ENCODE data around the gene GSN. TPM values are rescaled to one million over a fixed set of nuclear protein-coding genes. Genes with fewer than 3 reads are reported as not detected.
A peak's percentile ranks its signal among the peaks of the same experiment; 100 is the strongest.

Gene GSN
- total RNA-seq, 3 donors from 2014 or later, result 1.3 to 2.0 (median 1.9) TPM

DNA sequence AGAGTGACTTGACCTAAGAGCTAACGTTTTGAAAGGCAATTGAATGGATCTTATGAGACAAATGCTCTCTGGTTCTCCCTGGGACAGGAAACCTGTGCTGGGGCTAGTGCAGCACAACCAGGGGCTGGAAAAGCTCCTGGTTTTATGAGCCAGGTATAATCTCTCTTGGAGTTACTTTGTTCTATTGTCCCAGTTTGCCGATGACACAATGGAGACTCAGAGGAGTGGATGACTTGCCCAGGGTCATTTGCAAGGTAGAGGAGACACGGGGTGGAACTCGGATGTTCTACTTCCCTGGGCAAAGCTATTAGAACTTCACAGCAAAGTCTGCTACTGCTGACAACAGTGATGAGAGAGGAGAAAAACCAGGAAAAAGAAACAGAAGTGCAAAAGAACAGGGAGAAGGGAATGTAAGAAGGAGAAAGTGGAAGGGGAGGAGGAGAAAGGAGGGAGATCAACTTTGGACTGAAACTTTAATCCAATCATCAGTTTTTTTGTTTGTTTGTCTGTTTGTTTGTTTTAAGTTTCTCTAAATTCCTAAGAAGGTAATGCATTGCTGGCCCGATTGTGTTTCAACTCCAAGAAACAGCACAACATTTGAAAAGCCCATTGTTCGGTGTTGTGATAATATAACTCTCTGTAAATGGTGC is 7.4 kb upstream of the GSN start:
- Mint-ChIP-seq H3K4me3 (no peak overlapping the region), H3K9me3 (no peaks in the 10 kb centered on the region), H3K4me1 (ENCODE audit: low read depth) (no peaks in the 10 kb centered on the region), H3K27me3 (ENCODE audit: low read depth) (peaks cover 4% of the 10 kb centered on the region), H3K36me3 (ENCODE audit: insufficient read depth) (peaks cover 2% of the 10 kb centered on the region)
- ATAC-seq, result no peak
- DNase-seq, result no peak

DNA sequence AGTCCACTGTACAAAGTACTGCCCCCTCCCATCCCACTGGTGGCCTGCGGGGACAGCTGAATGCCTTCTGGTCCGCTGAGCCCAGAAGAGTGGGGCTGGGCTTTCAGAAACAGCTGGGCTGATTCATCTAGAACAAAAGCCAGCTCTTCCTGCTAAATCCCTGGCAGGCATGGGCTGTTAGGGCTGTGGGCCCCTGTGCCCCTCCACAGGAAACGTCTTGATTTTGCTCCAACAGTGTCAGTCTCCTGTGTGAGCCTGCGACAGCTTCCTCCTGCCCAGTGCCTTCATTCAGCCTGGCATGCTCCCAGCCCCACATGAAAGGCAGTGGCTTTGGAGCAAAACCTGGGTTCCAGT is 6.9 kb upstream of the GSN start:
- Mint-ChIP-seq H3K36me3 (ENCODE audit: insufficient read depth) (peaks cover 2% of the 10 kb centered on the region), H3K9me3 (no peaks in the 10 kb centered on the region), H3K27me3 (ENCODE audit: low read depth) (peaks cover 4% of the 10 kb centered on the region), H3K4me3 (no peak overlapping the region), H3K4me1 (ENCODE audit: low read depth) (no peaks in the 10 kb centered on the region)
- ATAC-seq (no peak), DNase-seq (no peak)

DNA sequence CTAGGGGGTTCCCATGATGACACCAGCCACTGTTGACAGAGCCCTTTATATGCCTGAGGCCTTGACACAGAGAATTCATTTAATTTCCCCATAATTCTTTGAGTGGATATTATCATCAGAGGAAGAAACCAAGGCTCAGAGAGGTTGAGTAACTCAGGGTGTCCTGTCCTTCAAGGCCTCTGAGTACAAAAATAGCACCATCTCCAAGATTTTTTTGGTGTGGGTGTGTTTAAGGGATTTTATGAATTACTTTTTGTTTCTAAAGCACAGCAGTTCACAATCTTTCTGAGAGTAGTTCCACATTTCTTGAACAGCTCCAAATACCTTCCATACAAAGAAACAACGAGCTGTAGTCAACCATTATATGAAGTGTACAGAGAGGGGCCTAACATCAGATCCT is 6.2 kb upstream of the GSN start:
- no peak for ATAC-seq
- no peak for DNase-seq
- Mint-ChIP-seq H3K9me3 (no peaks in the 10 kb centered on the region), H3K4me1 (ENCODE audit: low read depth) (no peaks in the 10 kb centered on the region), H3K27me3 (ENCODE audit: low read depth) (peaks cover 4% of the 10 kb centered on the region), H3K4me3 (no peak overlapping the region), H3K36me3 (ENCODE audit: insufficient read depth) (peaks cover 2% of the 10 kb centered on the region)

DNA sequence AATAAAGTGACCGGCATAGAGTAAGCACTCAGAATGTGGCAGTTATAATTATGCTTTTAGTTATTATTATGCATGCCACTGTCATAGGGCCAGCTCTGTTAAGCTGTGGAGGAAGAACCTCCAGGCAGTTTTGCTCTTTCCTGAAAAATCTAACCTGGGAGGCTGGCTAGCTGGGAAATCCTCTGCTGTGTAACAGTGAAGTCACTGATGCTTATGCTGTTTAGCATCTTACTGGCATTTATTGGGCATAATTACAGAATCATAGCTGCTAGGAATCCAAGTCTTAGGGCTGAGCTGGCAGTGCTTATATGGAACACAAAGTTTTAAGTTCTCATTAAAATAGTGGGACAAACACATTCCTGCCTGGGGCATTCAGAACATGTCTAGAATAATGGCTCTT is 5.5 kb upstream of the GSN start:
- DNase-seq (no peak), ATAC-seq (no peak)
- no peaks in the 10 kb centered on the region for H3K4me1 Mint-ChIP-seq (ENCODE audit: low read depth)
- peaks cover 6% of the 10 kb centered on the region for H3K27me3 Mint-ChIP-seq (ENCODE audit: low read depth)
- no peak overlapping the region for H3K4me3 Mint-ChIP-seq
- peaks cover 2% of the 10 kb centered on the region for H3K36me3 Mint-ChIP-seq (ENCODE audit: insufficient read depth)
- no peaks in the 10 kb centered on the region for H3K9me3 Mint-ChIP-seq

DNA sequence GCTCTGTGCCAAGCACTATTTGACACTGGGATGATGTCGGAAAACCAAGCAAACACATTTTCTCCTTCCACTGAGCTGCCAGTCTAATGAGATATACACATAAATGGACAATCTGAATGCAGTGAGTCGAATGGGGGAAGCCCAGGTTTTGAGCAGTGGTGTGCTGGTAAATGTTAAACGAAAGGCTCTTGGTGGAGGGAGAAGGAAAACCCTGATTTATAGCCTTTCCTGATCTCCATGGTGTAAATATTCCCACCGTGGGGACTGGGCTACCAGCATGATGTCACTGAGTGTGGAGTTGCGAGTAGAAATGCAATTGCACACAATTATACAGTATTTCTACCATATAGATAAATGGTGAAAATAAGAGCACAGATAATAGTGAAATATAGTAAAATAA is 5.0 kb upstream of the GSN start:
- ATAC-seq, result no peak
- Mint-ChIP-seq H3K9me3 (no peaks in the 10 kb centered on the region), H3K4me3 (no peak overlapping the region), H3K36me3 (ENCODE audit: insufficient read depth) (peaks cover 2% of the 10 kb centered on the region), H3K4me1 (ENCODE audit: low read depth) (peaks cover 3% of the 10 kb centered on the region), H3K27me3 (ENCODE audit: low read depth) (peaks cover 6% of the 10 kb centered on the region)
- no peak for DNase-seq

DNA sequence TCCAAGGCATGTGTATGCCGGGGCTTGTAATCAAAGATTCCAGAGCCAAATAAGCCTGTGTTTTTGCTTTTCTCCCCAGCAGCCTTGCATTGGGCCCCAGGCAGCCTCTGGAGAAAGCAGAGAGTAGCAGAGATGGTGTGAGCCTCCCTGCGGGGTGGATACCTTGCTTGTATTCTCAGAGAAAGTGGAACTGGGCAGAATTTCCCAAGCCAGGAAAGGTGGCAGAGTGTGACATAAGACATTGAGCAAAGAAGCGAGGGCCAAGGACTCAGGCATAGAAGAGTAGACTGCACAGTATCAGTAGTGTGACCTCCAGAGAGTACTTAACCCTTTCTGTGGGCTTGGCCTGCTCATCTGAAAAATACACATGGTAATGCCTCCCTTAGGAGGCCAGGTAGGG is 1.6 kb upstream of the GSN start:
- no peak for DNase-seq
- Mint-ChIP-seq H3K4me1 (ENCODE audit: low read depth) (peaks cover 17% of the 10 kb centered on the region), H3K4me3 (no peak overlapping the region), H3K27me3 (ENCODE audit: low read depth) (peaks cover 2% of the 10 kb centered on the region), H3K9me3 (no peaks in the 10 kb centered on the region), H3K36me3 (ENCODE audit: insufficient read depth) (no peaks in the 10 kb centered on the region)
- no peak for ATAC-seq

DNA sequence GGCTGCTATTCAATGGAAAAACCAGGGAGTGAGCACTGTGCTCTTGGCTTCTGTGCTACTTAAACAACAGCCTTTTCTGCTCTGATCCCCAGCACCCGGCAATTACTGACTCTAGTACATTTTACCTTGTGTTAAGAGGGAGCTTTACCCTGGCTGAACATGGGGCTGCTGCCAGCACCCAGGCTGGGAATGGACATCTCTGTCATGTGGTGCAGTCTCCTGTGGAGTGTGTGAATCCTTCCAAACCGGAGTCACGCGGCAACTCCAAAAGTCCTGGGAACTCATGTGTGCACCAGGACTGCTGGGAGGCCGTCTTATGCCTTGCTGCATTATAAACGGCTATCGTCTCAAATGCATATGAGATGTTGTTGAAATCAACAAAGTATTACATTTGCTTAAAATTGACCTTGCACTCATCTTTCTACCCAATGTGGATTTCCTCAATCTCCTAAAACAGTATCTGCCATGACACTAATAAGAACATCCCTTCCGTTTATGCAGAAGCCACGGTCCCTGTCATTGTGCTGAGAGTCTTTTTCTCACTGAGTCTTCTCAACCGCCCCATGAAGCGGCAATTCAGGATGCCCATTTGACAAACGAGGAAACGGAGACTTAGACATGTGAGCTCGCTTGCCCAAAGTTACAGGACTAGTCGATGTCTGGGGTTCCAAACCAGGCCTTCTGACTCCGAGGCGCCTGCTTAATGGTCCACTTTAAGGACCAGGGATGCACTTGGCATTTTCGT is 884 bp upstream of the GSN start:
- Mint-ChIP-seq H3K9me3 (no peaks in the 10 kb centered on the region), H3K36me3 (ENCODE audit: insufficient read depth) (no peaks in the 10 kb centered on the region), H3K4me3 (peak overlapping the region; percentile 76), H3K27me3 (ENCODE audit: low read depth) (peaks cover 2% of the 10 kb centered on the region), H3K4me1 (ENCODE audit: low read depth) (peaks cover 17% of the 10 kb centered on the region)
- DNase-seq, result no peak
- no peak for ATAC-seq

DNA sequence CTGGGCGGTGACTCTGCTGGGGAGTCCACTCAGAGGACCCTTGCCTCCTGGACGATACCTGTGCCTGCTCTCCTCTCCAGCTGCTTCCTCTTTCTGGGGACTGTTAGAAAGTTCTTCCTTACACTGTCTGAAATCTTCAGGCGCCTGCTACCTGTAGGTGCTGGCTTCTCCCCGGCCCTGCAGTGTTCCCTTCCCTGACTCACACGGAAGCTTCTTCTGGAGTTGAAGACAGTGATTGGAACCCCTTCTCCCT is 562 bp downstream of the GSN start:
- peak overlapping the region; percentile 77 for H3K4me3 Mint-ChIP-seq
- ATAC-seq, result peak; percentile 26 to 28
- H3K4me1 Mint-ChIP-seq (ENCODE audit: low read depth), result peaks cover 17% of the 10 kb centered on the region
- H3K27me3 Mint-ChIP-seq (ENCODE audit: low read depth), result peaks cover 2% of the 10 kb centered on the region
- H3K9me3 Mint-ChIP-seq, result no peaks in the 10 kb centered on the region
- DNase-seq, result no peak
- H3K36me3 Mint-ChIP-seq (ENCODE audit: insufficient read depth), result no peaks in the 10 kb centered on the region

DNA sequence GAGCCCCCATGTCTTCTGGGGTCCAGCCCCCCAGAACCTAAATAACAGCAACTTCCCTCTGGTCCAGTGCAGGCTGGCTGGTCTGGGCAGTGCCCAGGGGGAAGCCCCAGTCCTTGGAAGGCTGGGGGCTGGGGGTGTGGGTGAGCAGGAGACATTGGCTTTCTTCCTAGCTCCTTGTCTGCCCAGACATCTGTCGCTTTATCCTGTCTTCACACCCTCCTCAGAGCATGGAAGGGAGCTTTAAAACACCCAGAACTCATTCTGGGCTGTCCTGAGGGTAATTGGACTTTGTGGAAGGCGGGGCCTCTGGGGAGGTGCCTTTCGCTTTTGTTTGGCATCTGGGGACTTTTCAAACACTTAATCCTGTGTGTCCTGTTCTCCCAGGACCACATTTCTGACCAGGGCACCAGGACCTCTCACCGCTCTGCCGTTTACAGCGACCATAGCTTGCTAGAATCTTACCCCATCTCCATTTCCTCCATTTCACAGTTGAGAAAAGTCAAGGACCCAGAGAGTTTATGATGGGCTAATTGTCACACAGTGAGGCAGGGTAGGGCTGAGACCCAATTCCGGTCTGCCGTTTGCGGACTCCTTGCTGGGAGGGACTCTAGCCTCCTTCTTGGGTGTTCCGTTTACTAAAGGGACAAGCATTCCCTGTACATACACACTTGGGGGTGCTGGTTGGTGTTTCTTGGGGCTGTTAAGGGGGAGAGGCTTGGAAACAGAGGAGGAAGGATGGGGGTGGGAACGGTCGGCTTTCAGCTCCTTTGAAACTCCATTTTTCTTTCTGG is 1.1 kb downstream of the GSN start:
- DNase-seq, result no peak
- Mint-ChIP-seq H3K4me1 (ENCODE audit: low read depth) (peaks cover 17% of the 10 kb centered on the region), H3K9me3 (no peaks in the 10 kb centered on the region), H3K27me3 (ENCODE audit: low read depth) (peaks cover 2% of the 10 kb centered on the region), H3K4me3 (peak overlapping the region; percentile 77), H3K36me3 (ENCODE audit: insufficient read depth) (no peaks in the 10 kb centered on the region)
- no peak for ATAC-seq

DNA sequence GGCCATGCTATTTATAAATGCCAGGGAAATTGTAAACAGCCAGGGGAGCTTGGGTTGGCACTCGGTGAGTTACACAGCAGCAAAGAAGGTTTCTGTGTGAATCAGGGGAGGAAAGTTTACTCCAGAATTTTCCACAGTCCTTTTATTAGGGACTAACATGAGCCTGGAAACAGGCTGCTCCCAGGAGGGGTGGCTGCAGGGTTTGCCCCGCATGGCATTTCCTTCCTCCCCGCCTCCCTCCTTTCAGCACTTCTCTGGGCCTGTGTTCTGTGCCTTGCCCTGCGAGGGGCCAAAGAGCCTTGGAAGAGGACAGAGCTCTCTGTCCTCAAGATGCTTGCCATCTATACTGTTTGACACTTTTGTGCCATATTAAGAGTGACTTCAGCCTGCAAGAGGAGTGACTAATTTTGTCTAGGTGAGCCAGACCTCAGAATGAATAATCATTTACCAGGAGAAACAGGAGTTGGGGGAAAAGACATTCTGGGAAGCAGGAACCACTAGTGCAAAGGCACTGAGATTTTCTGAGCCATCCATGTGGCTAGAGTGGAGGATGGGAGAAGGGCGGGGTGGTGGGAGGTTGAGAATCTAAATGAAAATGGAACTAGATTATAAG is 1.8 kb downstream of the GSN start:
- Mint-ChIP-seq H3K36me3 (ENCODE audit: insufficient read depth) (no peaks in the 10 kb centered on the region), H3K4me1 (ENCODE audit: low read depth) (peaks cover 17% of the 10 kb centered on the region), H3K4me3 (peak overlapping the region; percentile 77), H3K9me3 (no peaks in the 10 kb centered on the region), H3K27me3 (ENCODE audit: low read depth) (peaks cover 2% of the 10 kb centered on the region)
- DNase-seq (no peak), ATAC-seq (no peak)

DNA sequence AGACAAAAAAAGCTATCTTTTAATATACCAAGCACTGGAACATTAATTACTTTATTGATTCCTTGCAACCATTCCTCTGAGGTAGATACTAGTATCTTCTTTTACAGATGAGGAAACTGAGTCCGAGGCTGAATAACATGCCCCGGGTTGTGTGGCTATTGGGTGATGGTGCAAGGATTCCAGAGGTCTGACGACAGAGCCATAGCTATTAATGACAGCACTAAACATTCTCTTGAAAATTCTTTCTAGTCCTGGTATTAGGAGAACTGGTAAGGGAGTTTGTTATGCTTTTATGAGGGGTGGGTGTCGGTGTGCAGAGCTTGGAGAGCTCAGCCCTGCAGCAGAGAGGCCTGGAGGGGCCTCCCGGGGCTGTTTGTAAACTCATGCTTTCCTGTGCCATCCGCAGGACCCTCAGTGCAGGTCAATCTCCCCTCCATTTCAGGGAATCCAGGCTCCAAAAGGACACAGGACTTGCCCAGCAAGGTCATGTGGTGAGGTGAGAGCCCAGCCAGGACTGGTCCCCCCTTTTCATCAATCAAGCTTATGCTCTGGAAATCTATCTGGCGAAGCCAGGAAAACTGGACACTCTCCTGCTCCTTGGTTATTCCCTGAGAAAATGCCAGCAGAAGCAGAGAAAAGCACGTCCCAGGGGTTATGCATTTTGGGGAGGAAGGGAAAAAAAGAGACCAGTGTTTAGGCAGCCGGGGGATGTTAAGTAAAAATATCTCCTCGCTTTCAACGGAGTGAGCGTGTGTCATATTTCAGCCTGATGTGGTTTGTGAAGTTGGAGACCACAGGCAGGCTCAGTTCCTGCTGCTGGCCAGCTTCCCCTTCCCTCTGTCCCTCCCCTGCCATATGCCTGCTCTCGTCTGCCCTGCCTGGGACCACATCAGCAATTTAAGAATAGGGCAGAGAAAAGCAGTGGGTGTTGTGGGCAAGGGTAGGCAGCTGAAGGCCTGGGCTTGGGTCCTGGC is 3.7 kb downstream of the GSN start:
- DNase-seq, result no peak
- H3K36me3 Mint-ChIP-seq (ENCODE audit: insufficient read depth), result no peaks in the 10 kb centered on the region
- H3K4me3 Mint-ChIP-seq, result no peak overlapping the region
- H3K9me3 Mint-ChIP-seq, result no peaks in the 10 kb centered on the region
- peaks cover 17% of the 10 kb centered on the region for H3K4me1 Mint-ChIP-seq (ENCODE audit: low read depth)
- peaks cover 2% of the 10 kb centered on the region for H3K27me3 Mint-ChIP-seq (ENCODE audit: low read depth)
- no peak for ATAC-seq

DNA sequence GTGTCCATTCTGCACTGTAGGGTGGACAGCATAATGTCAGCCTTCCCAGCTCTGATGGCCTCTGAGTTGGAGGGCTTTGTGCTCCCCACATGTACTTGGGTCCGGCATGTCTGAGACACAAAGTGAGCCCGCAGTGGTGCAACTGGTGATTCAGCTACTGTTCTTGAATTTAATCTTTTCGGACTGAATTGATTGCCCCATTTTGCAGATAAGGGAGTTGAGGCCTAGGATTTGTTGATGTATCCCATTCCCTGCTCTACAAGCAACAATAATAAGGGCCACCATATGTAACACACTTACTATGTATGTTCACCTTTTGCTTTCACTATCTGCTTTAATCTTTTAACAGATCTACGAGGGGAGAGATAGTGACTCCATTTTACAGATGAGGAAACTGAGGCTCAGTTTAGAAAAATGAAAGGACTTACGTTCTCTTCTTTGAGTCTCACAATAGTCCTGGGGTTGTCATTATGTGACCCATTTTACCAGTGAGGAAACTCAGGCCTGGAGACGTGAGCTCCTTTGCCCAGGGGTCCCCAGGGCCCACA is 4.5 kb downstream of the GSN start:
- DNase-seq (no peak), ATAC-seq (no peak)
- Mint-ChIP-seq H3K9me3 (no peaks in the 10 kb centered on the region), H3K4me3 (no peak overlapping the region), H3K27me3 (ENCODE audit: low read depth) (no peaks in the 10 kb centered on the region), H3K4me1 (ENCODE audit: low read depth) (peaks cover 17% of the 10 kb centered on the region), H3K36me3 (ENCODE audit: insufficient read depth) (no peaks in the 10 kb centered on the region)

DNA sequence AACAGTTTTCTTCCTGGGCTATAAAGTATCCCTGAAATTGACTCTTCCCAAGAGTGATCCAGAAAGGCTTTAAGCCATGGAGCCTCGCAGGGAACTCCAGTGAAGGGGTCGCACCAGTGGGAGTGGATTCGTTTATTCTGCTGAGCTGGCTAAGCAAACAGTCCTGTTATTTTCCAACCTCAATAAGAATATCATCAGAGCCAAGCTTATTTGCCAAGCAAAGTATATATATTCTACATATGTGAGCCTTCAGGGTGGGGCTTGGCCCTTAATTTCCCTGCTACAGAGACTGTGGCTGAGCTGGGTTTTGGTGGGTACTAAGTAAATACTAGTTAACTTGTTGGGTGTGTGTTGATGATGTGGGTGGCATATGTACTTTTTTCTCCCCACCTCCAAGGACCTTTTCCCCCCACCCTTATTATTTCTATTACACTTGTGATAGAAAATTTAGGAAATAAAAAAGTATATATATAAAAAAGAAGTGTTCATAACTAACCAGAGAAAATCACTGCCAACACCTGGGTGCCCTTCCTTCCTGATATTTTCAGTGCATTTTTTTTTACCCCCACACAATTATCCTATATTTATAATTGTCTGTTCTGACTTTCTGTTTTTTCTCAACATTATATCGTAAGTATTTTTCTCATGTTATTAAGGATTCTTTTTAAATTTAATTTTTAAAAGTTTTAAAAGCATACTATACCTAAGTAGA is 5.3 kb downstream of the GSN start:
- ATAC-seq (no peak), DNase-seq (no peak)
- H3K4me1 Mint-ChIP-seq (ENCODE audit: low read depth), result peaks cover 14% of the 10 kb centered on the region
- no peaks in the 10 kb centered on the region for H3K36me3 Mint-ChIP-seq (ENCODE audit: insufficient read depth)
- H3K4me3 Mint-ChIP-seq, result no peak overlapping the region
- no peaks in the 10 kb centered on the region for H3K9me3 Mint-ChIP-seq
- no peaks in the 10 kb centered on the region for H3K27me3 Mint-ChIP-seq (ENCODE audit: low read depth)

All from activated T-cell treated with anti-CD3 and anti-CD28 coated beads, Interleukin-2, amount 50 U/mL, for 4 hours (primary cell).